Pulmonary artery endothelial cell (primary cell): ENCODE measurements around the gene FAM50A. TPM values are rescaled to one million over a fixed set of nuclear protein-coding genes. Genes with fewer than 3 reads are reported as not detected.
A peak's percentile ranks its signal among the peaks of the same experiment; 100 is the strongest.
"Not testable (repeated sequence)": the region's sequence is repeated elsewhere in the genome, so short reads cannot be mapped to it uniquely, and the experiment has no call there.

Experiments
- DNase-seq: peaks from one replicate; pipeline ENCODE4 v3.0.0-alpha.2; 2011; ENCODE audit warnings: low read depth, low spot score
- total RNA-seq: library from RNA; depleted of rRNA; stranded (reverse); fragments of >200 nt; gene quantifications from 2 replicates; pipeline ENCODE4 v1.2.3, GENCODE V29; 2014

Gene FAM50A, protein sequence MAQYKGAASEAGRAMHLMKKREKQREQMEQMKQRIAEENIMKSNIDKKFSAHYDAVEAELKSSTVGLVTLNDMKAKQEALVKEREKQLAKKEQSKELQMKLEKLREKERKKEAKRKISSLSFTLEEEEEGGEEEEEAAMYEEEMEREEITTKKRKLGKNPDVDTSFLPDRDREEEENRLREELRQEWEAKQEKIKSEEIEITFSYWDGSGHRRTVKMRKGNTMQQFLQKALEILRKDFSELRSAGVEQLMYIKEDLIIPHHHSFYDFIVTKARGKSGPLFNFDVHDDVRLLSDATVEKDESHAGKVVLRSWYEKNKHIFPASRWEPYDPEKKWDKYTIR
- 82.1 and 86.7 TPM in 2 replicates for total RNA-seq

DNA sequence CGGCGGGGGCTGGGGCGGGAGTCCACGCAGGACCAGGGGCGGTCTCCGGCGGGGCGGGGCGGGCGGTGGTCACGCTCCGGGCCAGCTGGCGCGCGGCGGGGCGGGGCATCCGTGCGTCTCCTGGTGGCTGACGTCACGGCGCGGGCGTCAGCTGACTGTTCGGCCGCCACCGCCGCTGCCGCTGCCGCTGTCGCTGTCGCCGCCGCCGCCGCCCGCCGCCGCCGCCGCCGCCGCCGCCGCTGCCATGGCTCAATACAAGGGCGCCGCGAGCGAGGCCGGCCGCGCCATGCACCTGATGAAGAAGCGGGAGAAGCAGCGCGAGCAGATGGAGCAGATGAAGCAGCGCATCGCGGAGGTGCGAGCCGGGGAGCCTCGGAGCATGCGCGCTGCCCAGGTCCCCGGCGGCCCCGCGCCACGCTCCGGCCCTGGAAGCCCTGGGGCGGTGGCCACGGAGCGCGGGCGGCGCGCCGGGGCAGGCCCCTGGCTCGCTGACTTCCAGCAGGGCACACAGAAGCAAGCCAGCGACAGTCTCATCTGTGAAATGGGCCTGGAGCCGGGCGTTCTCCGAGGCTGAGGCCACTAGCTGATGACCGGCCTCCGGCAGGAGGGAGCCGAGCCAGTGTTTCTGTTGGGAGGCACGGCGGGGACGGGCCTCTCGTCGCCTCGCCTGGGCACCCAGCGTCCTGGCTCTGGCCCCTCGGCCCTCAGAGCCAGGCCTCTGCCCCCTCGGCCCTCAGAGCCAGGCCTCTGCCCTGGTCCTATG lies at the start of gene FAM50A:
TSS of gene FAM50A (plus strand) at position 150 of the 763 bp plus-strand sequence. CDS start at position 245, 95 bp downstream.
- no peak for DNase-seq

DNA sequence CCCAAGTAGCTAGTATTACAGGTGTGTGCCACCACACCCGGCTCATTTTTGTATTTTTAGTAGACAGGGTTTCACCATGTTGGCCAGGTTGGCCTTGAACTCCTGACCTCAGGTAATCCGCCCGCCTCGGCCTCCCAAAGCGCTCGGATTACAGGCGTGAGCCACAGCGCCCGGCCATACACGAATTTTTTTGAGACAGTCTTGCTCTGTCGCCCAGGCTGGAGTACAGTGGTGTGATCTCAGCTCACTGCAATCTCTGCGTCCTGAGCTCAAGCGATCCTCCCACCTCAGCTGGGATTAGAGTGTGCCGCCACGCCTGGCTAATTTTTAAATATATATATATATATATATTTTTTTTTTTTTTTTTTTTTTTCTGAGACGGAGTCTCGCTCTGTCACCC lies 47.6 kb upstream of the FAM50A start:
- not testable (repeated sequence) for DNase-seq

DNA sequence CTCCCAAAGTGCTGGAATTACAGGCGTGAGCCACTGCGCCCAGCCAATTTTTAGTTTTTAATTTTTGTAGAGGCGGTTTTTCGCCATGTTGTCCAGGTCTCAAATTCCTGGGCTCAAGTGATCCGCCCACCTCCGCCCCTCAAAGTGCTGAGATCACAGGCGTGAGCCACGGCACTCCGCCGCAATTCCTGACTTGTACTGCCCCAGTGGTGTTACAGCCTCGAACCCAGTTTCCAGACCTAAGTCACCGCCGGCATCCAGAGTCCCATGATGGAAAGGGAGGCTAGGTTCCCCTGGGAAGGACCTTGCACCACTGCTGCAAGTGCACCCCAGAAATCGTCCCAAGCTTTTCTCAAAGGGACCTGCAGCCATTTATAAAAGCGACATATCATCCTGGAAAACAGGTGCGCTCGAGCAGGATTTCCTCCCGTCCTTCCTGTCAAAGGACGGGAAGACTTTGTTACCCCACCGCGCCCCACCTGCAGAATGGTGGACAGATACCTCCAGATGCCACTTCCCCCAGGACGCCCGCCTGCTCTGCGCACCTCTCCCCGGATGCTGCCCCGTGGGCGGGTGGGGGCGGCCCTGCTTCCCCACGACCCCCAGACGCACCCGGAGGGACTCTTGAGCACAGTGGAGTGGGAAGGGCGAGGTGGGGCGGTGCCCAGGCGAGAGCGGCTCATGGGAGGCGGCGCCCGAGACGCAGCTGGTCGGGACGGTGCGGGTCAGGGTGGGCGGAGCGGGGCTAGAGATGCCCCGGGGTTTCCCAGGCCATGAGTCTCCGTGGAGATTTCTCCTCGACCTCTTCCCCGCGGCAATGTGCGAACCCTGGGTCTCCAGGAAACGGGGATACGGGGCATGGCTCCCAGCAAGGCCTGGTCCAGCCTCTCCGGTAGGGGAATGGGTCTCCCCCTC lies 46.7 kb upstream of the FAM50A start:
- DNase-seq = no peak

DNA sequence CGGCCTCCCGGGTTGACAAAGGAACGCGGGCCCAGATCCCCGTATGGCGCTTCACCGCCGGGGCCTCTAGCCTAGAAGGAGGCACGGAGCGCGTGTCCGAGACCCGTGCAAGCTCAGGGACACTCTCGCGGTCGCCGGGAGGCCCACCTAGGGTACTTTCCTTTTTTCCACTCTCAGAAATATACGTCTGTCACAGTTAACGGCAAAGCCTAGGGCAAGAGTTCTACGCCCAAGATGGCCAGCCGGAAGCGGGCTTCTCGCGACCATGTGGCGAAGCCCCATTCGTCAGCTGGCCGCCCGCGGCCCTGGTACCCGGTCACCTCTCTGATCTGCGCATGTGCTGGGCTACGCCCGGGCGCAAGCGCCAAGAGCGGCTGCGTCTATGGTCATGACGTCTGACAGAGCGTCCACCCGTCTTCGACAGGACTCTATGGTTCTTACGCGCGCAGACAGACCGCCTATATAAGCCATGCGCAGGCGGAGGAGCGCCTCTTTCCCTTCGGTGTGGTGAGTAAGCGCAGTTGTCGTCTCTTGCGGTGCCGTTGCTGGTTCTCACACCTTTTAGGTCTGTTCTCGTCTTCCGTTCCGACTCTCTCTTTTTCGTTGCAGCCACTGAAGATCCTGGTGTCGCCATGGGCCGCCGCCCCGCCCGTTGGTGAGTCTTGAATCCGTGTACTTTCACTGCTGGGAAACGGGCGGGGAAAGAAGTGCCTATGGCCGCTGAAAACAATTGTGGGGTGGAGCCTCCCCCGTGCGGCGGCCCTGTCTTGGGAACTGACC lies 45.9 kb upstream of the FAM50A start, which contains the start of gene RPL10:
TSS of gene RPL10 (plus strand) at position 490 of the 780 bp plus-strand sequence. CDS start at position 633, 143 bp downstream.
- peak; percentile 86 for DNase-seq

DNA sequence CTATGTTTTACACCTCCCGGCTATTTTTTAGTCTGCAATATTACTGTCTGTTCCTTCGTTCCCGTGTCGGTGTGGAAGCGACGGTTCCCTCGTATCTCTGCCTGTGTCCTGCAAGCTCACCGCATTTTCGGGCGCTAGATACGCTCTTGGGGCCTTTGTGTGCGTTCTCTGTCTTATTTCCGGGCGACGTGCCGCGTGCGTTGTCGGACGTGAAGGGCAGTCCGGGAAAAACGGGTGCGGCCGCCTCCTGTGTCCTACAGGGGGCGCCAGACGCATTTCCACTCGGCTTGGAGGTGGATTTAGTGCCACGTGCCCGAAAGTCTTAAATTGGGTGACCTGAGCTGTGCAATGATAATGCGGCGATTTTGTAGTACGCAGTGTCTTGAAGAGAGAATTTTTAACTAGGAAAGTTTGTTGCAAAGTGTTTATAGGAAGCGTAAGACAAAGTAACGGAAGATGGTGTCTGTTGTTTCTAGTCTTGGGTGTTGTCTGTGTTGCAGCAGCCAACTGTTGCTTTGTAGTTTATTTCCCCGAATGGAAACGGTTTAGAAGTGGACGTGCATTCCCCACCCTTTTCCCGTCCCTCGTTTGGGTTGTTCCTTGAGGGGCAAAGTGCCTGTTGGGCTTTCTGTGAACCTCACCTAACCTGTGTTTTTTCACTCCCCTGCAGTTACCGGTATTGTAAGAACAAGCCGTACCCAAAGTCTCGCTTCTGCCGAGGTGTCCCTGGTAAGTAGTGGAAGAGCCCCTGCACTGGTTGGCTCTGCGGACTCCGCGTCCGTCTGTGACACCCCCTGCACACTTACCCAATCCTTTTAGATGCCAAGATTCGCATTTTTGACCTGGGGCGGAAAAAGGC lies 45.0 kb upstream of the FAM50A start:
- no peak for DNase-seq

DNA sequence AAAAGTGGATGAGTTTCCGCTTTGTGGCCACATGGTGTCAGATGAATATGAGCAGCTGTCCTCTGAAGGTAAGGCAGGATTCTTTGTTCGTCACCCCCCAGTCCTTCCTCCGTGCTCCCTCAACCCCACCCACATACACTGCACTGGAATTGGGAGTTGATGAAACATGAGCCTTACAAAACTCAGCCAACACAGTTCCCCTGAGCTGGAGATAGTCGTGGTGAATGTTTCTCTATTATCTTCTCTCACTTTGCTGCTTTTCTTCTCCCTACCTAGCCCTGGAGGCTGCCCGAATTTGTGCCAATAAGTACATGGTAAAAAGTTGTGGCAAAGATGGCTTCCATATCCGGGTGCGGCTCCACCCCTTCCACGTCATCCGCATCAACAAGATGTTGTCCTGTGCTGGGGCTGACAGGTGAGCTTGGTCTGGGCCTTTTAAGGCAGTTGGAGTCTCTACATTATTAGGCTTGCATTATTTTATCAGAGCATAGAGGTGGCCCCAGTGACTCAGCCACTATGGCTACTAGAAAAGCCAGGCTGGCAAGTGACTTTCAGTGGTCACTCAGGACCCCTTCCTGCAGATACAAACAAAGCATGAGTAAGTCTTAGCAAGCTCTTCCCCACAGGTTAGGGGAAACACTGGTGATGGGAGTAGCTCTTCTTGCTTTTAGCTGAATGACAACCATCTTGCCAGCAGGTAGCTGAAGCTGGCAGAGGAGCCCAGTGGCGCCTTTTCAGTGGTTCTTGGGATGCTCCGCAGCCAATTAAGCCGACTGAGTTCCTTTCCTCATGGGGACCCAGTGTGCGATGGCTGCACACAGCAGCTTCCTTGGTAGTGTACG lies 44.2 kb upstream of the FAM50A start:
- no peak for DNase-seq

DNA sequence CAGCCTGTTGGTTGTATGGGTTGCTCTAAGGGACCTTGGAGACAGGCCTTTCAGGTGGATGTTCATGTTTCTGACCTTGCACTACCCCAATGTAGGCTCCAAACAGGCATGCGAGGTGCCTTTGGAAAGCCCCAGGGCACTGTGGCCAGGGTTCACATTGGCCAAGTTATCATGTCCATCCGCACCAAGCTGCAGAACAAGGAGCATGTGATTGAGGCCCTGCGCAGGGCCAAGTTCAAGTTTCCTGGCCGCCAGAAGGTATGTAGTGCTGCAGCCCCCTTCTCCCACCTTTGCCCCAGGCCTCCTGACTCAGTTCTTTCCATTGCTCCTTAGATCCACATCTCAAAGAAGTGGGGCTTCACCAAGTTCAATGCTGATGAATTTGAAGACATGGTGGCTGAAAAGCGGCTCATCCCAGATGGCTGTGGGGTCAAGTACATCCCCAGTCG lies 43.5 kb upstream of the FAM50A start:
- DNase-seq = not testable (repeated sequence)

DNA sequence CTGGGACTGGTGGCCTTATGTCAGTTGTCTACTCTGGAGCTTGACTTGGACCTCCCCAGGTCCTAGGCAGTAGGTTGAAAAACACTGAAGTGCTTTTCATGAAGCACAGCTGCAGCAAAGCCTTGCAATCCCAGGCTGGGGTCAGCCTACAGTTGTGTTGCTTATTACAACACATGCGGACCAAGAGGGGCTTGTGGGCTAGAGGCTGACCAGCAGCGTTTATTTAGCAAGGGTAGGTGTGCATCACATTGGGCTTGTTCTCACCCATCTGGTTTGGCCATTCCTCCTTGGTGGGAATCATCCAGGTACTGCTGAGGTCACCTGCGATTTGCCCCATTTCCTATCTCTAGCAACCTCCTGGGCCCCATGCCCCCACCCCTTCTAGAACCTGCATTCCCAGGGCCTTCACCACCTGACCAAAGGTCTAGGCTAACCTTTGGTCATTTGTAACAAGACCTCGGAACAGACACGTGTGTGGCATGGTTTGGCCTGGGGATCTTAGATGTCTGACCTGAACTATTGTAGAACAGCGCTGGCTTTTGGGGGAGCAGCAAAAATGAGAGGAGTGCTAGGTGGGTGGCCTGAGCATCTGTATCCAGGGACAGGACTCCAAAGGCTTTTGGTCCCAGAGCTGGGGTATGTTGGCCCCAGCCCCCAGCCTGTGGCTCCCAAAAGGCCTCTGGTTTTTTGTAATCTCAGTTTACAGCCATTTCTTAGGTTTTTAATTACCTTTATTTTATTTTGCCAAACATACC lies 42.7 kb upstream of the FAM50A start:
- no peak for DNase-seq

DNA sequence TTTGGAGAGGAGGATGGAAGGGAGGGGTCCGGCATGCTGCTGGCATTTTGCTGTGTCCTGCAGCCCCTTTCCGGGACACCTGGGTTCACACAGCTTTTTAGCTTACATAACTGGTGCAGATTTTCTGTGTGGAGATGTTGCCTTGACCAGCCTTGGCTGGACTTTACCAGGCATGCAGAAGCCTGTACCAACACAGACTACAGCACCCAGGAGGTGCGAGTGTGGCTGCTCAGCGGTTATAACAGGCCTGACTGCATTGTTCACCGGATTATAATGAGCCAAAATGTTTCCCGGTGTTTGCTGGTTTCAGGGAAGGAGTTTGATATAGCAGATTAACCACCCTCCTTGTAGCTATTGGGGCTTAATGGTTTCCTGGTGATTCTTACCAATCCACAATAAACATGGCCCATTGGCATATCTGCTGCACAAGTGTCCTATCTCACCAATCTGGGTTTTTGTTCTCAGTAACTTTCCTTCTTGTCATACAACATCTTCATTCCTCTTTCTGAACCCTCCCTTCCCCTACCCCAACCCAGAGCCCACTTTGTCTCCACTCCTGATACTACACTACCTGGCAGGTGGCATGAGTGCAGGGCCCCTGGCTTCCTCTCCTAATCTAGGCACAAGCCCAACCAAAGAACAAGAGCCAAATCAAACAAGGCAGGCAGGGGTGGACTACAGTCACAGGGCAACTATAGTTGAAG lies 41.9 kb upstream of the FAM50A start:
- DNase-seq = no peak

DNA sequence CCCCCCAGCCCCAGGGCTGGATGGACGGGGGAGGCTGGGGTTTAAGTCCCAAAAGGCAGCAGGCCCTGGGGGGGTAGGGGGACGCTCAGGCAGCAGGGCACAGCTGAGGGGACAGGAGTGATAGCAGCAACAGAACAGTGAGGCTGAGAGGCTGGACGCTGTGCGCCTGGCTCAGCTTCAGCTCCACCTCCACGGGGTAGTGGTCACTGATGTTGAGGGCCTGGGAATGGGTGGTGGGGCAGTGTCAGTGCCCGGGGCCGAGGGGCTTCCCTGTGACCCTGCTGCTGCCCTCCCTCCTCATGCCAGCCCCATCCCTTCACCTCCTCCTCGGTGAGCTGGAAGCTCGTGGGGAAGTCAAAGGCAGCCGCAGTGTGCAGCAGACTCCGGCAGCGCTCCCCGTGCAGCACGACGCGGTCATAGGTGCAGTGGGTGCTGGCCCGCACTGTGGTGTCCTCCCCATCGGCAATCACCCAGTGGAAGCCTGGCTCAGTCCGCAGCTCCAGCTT lies 41.3 kb upstream of the FAM50A start:
- DNase-seq = no peak

DNA sequence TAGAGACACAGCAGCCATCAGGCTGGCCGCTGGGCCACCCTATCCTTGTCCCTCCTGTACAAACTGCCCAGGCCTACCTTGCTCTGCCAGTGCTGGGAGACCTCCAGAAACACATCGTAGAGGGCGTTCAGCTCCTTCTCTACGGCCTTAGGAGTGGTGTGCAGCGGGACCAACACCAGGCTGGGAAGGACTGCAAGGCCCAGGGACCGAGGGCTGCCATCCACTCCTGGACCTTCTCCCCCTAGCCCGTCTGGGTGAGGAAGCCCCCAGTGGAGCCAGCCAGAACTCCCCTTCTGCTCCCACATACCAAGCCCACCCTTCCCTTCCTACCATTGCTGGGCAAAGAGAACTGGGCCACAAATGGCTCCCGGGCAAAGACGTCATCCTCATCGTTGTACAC lies 40.7 kb upstream of the FAM50A start:
- DNase-seq = no peak

DNA sequence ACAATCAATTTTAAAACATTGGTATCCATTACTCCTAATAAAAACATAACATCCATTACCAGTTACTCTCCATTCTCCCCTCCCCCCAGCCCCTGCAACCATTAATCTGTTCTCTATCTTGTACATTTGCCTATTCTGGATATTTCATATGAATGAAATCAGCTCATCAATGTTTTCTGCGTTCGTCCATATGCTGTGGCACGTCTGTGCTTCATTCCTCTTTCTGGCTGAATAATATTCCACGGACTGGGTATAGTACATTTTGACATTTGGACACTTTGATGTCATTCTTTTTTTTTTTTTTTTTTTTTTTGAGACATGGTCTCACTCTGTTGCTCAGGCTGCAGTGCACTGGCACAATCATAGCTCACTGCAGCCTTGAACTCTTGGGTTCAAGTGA lies 40.1 kb upstream of the FAM50A start:
- DNase-seq = no peak

DNA sequence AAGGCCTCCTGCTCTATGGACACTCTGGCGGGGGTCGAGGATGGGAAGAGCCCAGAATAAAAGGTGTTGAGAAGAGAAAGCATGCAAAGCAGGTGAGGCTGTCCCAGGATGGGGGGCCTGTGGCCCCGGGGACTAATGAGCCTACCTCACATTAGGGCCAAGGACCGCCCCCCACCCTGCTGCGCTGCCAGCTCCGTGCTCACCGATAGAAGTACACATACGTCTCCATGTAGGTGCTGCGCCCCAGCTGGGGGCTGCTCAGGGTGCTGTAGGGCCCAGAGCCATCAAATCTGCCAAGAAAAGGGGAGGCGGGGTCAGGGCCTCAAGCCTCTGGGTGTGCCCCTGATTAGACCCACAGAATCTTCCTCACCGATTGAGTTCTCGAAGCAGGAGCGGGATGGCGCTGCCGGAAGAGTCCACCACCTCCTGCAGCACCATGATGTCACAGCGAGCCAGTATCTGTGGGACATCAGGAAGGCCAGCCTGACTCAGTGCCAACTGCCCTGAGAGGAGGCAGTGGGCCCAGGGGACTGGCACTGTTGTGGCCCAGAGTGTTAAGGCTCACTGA lies 39.2 kb upstream of the FAM50A start:
- DNase-seq = no peak

DNA sequence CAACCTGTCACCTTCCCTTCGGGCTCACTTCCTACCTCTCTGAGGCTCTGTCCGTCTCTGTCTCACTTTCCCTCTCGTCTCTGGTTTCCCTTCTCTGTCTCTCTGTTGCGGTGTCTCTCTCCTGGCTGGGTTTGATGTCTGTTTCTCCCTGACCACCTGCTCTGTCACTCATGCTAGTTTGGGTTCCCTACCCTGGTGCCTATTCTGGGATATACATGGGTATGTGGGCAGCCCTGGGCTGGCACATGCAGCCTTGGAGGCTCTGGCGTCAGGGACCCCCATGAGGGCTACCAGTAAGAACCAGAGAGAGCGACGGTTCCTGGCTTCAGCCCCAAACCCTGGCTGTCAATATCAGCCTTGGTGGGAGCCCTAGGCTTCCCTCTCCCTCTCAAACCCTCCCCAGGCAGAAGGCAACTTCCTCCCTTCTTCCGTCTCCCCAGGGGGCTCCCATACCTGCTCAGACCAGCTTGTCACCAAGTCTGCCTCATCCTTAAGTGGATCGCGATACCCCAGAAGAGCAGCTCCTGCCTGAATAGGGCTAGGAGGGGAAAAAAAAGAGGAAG lies 35.2 kb upstream of the FAM50A start:
- no peak for DNase-seq

DNA sequence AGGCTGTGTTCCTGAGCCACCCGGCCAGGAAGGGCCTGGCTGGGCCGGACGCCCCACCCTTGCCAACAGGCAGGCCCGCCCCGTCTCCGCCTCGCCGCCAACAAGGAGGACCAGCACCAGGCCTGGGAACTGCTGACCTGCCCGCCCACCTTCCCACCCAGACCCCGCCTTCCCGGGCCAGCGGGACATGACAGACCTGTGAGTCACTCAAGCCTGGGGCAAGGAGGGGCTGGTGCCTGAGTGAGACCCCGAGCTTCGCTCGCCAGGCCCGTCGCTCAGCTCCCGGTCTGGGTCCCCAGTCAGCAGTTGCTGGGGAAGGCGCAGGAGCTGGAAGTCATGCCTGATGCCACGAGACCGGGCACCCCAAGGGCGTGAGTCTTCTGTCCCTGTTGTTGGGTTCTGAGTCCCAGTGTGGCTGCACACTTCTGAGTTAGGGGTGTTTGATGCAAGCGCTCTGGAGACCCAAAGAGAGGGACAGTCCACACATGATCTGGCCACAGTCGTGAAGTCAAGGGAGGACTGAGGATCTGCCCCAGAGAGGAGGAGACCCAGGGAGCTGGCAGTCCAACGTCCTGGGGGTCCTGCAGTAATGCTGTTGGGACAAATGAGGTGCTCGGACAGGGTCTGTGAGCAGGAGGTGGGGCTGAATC lies 34.6 kb upstream of the FAM50A start, which contains the start of gene DNASE1L1:
TSS of gene DNASE1L1 (minus strand) at position 33 of the 650 bp plus-strand sequence. CDS start 3,686 bp downstream, outside the sequence.
- DNase-seq = peak; percentile 67

DNA sequence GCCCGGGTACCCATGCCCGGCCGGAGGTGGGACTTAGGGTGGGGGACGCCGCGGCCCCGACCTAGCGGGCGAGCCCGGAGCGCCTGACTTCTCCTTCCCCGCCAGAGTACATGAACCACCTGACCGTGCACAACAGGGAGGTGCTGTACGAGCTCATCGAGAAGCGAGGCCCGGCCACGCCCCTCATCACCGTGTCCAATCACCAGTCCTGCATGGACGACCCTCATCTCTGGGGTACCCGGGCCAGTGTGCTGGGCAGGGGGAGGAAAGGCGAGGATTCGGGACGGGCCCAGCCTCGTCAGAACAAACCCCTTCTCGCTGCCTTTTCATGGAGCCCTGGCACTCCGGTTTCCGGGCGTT lies 32.0 kb upstream of the FAM50A start:
- DNase-seq = no peak
